HG03460 (cell line): Measurements from ENCODE around the gene SDK1.
"Not testable (repeated sequence)": the region's sequence is repeated elsewhere in the genome, so short reads cannot be mapped to it uniquely, and the experiment has no call there.

Experiments used
- ATAC-seq: cut with Tn5 transposase; IDR thresholded peaks from one replicate; pipeline ENCODE4 v1.9.1; 2021; ENCODE audit not compliant: unreplicated experiment

The SDK1 gene

DNA sequence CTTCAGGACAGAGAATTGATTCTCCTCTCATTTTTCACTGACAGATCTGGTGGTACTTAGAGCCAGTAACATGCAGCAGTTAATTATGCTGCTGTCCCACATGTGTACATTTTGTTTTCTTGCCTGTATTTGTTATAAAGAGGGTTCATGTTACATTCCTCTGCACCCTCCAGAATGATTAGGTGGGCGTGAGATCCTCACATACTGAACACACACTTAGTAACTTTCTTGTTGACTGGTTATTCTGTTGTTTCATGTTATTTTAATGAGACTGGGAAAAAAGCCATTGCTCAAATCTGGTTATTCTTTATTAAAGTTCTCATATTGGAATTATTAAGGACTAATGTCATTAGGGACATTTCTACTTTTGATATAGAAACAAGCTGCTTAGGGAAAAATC is 409.1 kb downstream of the SDK1 start:
- no peak for ATAC-seq

DNA sequence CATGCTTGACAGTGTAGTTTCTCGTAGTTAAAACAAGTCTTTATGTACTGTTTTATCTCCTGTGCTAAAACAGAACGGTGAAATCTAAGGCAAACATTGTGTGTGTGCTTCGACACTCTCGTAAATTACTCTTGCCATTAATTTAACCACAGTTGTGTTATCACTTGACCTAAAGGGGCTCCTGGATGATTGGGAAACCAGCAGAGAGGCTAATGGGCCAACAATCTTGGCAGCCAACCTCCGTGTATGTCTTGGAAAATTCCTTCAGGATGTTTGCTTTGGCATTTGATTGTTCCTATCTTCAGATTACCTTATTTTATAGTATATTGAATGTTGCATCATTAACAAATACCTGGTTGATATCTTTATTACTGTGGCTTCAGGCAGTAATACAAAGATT is 409.5 kb downstream of the SDK1 start:
- ATAC-seq: no peak

DNA sequence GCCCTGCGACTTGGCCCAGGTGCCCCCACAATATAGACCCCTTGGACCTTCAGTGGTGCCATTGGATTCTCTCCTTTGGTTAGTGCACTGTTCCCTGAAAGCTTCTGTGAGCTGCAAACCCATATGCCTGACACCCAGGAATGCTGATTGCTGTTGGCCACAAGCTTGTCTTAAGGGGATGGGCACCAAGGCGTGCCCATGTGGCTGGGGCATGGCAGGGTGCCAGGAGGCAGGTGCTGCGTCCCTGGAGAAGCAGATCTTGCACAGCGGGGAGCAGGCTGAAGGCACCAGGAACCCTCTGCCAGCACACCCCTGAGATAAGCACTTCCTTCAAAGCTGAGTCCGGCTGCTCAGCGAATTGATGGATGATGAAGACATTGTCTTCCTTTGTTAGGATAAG is 411.8 kb downstream of the SDK1 start:
- ATAC-seq: no peak

DNA sequence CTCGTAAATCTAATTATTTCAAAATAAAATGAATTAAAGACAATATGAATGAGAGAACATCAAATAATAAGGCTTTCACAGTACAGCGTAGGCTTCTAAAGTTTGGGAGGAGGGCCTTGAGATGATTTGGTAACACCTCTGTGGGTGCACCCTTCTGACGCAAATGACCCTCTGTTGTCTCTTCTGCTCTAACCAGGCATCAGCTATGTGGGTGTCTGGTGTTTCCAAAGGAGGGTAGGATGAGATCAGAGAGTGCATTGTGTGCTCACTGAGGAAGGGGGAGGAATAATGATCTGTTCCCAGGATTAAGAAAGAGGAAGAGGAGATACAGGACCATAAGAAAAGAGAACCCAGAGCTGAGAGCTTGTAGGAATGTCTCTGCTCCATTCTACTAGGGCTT is 420.4 kb downstream of the SDK1 start:
- ATAC-seq: no peak

DNA sequence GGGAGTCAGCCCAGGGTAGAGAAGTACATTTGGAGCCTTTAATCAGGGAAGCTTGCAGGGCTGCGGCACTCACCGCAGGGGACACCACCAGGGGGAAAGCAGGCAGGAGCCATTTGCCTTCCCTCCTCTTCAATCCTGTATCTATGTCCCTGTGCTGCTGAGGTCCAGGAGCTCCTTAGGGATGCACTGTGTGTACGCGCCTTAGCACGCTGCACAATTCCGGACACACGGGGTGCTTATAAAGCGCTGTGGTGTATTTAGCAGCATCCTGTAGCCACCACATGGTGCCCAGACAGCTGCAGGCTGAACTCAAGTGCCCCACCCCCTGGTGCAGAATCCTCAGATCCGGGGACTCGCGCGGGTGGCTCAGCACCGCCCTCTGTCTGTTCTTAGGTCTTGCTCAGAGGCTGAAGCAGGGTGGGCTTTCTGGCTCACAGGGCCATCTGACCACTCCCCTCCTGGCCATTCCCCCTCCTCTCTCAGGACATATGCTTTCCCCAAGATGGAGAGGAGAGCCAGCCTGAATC is 421.4 kb downstream of the SDK1 start:
- no peak for ATAC-seq

DNA sequence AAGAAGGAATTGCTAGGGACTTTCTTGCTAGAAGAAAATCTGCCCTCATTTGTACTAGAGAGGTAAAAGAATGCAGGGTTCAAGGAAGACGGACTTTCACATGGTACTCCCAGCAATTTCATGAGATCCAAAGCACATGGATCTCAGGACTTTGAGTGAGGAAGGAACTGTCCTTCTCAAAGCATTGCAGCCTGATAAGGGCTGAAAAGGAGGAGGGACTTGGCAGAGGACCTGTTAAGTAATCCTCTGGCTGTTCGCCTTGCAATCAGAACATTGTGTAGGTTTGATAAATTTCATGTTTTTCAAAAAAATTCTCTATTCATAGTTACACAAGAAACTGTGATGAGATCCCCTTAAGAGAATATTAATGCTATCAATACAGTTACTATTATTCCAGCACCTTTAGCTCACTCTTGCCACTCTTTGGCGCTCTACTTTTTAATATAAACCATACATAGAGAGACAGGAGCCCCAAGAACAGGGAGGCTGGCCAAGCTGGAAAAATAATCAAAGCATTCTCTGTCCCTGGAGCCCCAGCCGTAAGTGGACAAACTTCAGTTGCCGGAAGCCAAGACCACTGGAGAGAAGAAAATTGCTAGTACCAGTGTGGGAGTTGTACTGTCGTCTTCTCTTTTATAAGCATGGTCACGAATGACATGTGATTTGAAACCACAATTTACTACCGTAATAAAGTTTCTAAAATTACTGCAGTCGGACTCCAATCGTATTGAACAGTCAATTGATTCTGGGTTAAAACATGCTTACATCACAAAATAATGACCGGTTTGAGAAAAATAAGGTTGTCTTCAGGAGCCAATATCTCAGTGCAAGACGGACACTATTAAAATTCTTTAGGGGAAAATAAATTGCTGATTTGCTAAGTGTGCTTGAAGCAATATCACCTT is 424.4 kb downstream of the SDK1 start:
- ATAC-seq: no peak

DNA sequence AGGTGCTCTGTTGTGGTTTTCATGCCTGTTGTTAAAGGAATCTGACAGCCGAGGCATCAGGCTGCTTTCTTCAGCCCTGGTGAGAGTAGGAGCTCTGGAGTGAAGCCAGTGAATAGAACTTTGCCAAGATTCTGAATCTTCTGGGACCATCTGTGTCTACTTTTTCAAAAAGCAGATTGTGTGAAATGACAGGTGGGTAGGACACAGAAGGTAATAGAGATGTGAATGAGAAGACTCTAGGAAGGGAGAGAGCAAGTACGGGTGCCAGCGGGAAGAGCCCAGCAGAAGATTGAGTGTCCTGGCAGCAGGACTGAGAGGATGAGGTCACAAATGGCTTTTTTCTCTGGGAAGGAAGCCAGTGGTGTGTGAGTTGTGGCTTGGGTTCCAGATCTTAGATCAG is 429.2 kb downstream of the SDK1 start:
- no peak for ATAC-seq

DNA sequence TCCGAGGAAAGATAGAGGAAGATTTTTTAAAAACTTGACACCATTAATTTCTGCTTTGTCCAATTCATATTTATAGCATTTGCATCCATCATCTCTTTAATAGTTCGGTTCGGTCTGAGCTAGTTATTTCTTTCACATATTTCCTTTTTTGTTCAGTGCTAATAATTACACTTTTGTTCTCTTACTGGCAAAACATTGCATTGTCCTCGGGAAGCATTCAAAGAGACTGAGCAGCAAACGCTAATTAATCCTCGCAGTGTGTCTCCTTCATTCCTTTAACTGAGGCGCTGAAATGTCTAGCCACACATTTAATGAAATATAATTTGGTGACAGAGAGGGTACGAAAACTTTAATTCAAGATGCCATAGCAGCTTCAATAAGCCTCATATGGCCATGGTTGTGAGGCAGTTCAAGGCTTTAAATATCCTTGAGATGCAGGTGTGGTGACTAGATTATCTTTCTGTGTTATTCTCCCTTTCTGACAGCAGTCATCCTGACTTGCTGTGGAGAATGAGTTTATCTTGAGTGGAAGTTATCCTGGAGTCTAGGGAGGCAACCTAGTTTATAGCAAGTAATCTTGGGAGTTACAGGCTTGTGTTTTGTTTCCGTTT is 431.4 kb downstream of the SDK1 start:
- ATAC-seq: no peak

DNA sequence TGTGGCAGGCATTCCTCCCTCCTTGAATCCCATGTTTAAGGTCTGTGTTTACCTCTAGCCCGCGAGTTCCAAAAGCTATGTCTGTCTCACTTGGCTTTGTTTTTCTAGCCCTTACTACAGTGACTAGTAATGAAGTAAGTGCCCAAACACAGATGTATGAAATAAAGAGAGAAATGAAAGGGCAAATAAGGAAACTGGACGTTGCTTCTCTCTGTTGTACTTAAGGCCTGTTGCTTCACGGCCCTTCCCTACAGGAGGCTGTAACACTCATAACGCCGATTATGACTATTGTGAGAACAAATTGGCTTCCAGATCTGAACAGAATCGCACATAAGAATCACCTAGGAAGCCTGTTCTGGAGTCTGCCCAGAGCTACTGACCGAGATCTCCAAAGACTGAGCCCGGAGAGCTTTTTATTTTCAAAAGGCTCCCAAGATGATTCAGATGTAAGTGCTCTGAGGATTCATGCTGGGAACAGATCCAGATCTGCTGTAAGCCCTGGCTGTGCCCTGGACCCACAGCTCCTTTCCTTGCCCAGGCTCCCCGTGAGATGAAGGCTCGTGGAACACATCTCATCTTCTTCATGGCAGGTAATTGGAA is 432.6 kb downstream of the SDK1 start:
- ATAC-seq: no peak

DNA sequence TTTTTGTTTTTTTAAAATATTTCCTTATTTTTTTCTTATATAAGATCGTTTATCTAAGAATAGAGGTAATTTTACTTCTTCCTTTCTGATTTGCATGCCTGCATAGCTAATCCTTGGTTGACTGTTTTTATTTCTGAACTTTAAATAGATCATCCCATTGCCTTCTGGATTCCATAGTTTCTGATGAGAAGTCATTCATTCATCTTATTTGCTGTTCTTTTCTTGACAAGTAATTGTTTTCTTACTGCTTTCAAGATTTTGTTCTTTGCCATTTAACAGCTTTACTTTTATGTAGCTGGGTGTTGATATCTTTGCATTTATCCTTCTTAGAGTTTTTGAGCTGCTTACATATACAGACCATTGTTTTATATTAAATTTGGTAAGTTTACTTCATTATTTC is 437.9 kb downstream of the SDK1 start:
- no peak for ATAC-seq

DNA sequence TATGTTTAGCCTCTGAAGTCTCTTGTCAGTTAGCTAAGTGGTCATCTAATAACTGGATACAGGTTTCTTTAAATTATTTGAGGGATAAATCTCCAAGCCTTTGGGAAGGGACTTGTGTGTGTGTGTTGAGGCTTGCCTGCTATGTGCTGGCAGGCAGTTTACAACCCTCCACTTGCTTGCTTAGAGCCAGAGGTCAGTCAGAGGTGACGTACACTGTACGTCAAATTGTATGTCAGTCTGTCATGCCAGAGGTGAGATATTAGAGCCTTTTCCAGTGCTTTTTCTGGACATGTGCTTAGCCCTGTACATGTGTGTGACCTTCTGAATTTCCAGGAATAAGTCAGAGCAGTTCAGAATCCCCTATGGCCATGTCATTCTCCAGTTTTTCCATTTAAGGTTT is 438.9 kb downstream of the SDK1 start:
- ATAC-seq: no peak

DNA sequence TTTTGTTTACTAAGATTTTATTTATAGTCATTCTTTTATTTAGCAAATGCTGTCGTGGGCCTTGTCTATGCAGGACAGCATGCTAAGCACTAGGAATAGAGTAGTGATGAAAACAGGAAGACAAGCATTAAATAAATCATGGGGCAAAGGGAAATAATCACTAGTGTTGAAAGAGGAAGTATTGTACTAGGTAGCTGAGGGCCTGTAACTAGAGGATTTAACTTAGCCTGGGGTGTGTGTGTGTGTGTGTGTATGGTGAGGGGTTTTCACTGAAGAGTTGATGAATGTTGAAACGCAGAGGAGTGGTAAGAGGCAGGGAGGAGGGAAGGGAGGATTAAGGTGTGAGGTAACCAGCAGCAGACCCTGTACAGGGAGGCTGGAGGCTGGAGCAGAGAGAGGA is 446.4 kb downstream of the SDK1 start:
- ATAC-seq: no peak

DNA sequence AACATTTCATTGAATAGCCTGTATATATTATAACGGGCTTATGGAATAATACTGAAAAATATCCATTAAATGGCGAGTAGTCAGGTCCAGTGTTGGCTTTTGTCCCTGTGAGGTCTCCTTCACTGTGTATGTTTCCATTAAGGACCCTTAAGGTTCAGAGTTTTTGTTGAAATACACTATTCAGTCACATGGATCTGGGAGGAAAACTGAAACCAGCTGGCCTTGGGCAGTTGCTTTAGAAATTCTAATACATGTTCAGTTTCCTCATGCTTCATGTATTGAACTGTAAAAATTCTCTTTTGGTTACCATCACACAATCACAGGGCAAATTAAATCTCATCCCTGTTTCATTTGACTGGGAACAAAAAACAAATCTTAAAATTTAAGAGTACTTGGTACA is 447.3 kb downstream of the SDK1 start:
- no peak for ATAC-seq

DNA sequence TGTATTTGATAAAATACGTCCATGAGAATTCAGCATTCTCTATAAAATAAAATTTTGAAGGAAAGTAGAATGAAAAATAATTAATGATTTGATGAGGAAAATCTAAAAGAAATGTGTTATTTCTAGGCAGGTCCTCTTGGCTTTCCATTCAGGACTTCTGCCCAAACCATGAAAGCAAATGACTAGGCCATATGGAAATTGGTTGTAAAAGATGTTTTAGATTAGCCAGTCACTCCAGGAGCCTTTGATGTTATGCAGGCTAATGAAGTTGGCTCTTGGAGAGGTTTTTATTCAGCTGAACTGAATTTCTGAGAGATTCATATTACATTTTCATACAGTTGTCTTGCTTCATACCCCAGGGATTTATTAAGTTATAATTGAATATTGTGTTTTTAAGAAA is 452.8 kb downstream of the SDK1 start:
- no peak for ATAC-seq

DNA sequence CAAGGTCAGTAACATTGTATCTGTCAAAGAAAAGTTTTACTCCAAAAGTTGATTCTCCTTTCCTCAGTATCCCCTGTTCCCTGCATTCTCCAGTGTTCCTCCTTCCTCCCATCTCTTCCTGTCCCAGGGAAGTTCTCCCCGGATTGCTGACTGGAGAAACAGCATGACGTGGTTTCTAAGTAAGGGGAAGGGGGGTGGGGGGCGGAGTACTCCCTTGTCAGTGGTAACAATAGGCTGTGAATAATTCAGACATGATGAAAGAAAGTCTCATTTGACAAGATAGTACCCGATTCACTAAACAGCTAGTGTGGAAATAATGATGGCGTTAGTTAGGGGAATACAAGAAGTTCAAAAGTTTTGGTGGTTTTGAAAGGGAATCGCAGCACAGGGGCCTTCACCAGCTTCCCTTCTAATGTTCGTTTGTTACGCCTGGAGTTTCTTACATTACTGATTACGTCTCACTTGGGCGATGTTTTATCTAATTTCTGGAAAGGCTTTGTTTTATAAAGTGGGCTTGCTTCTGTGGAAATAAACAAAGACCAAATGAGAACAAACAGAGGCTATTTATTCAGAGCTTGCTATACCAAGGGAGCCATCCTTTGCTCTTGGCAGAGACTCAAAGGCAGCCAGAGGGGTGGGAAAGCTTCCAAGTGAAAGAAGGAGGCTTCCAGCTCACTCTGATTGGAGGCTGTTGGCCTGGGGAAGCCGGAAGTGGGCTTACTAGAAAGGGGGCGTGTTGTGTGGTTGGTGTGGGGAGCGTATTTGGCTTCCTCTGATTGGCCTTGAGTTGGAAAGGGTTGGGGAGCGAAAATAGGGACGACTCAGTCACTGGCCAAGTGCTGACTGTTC is 453.7 kb downstream of the SDK1 start:
- ATAC-seq: no peak

DNA sequence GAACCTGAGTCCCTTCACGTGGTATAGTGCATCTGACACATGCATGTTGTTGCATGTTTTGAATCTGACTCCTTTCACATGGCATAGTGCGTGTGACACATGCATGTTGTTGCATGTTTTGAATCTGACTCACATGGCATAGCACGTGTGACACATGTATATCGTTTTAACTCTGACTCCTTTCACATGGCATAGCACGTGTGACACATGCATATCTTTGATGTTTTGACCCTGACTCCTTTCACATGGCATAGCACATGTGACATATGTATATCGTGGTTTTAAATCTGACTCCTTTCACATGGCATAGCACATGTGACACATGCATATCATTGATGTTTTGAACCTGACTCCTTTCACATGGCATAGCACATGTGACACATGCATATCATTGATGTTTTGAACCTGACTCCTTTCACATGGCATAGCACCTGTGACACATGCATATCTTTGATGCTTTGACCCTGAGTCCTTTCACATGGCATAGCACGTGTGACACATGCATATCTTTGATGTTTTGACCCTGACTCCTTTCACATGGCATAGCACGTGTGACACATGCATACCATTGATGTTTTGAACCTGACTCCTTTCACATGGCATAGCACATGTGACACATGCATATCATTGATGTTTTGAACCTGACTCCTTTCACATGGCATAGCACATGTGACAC is 454.9 kb downstream of the SDK1 start:
- ATAC-seq: not testable (repeated sequence)

DNA sequence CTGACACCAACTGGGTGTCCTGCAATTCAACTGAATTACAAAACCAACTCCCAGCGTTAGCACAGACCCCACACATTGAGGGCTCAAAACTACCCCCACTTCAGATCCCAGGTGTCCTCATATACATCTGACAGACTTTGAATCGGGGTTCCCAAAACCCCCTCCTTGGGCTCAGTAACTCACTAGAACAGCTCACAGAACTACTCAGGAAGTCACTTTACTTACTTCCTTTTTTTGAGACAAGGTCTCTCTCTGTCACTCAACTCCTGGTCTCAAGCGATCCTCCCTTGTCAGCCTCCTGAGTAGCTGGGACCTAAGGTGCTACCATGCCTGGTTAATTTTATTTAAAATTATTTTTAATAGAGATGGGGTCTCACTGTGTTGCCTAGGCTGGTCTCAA is 456.0 kb downstream of the SDK1 start:
- ATAC-seq: no peak

DNA sequence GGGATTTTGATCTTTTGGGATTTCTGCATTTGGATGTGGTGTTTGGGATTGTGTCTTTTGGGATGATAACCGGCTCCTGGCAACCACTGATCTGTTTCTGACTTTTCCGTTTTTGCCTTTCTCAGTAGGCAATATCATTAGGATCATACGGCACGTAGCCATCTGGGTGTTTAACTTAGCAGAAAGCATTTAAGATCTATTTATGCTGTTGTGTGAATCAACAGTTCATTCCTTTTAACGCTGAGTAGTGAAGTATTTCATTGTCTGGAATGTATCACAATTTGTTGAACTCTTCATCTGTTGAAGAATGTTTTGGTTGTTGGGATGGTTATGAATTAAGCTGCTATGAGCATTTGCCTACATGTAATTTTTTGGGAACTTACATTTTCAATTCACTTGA is 459.6 kb downstream of the SDK1 start:
- ATAC-seq: no peak

DNA sequence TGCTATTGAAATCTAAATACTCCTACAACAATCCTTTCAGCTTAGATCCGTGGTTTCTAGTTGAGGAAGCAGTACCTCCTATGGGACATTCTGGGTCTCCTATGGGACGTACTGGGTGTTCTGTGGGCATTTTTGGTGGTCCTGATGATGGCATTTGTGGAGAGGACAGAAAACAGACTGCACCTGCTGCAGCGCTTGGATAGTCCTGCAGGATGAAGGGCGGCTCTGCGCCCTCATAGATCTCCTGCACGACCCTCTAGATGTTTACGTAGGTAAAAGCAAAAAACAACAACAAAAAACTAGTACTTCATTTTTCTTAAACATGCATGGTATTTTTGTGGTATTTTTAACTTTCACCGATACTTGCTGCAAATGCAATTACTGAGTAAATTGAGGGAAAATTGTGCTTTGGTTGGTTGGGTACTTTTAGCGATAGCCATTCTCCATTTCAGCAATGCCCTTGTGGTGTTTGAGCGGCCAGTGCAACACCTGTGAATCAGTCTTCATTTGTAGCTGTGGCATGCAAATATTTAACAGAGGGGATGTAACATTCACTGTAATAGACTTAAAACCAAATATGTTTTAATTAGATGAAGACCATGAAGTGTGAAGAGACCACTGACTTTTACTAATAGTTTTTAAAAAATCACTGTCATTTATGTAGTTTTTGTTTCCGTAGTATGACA is 461.2 kb downstream of the SDK1 start:
- ATAC-seq: no peak
